Small intestine (tissue), 16 donors: ENCODE results near the gene LCE3E. TPM values are rescaled to one million over a fixed set of nuclear protein-coding genes. Genes with fewer than 3 reads are reported as not detected.
"Not testable (repeated sequence)": the region's sequence is repeated elsewhere in the genome, so short reads cannot be mapped to it uniquely, and the experiment has no call there.

ENCODE experiments used
- DNase-seq, 2 donors: peaks; one replicate each; pipeline versions ENCODE4 v3.0.0 to v3.0.0-alpha.2; 2013
- FAIRE-seq: peaks from 2 replicates; lab custom pipeline; 2012; peaks lifted over from hg19 to GRCh38; lab: Jason Lieb, UNC
- H3K27ac ChIP-seq, 3 donors: one replicate each; pipeline ENCODE4 v1.5.1; 2013; ENCODE audit warnings: low read length in 2 of 3, mild to moderate bottlenecking in 2 of 3, control low read depth in 1 of 3, inconsistent platforms in 1 of 3, low read depth in 1 of 3, moderate library complexity in 1 of 3
- H3K27me3 ChIP-seq, 3 donors: one replicate each; pipeline ENCODE4 v1.6.1; 2013; ENCODE audit warnings: low read length in 3 of 3, inconsistent platforms in 1 of 3; ENCODE audit not compliant: control insufficient read depth in 3 of 3, insufficient read depth in 3 of 3
- H3K36me3 ChIP-seq, 3 donors: one replicate each; pipeline ENCODE4 v1.6.1; 2013; ENCODE audit warnings: low read length in 3 of 3, inconsistent platforms in 1 of 3, low read depth in 1 of 3, mild to moderate bottlenecking in 1 of 3, moderate library complexity in 1 of 3; ENCODE audit not compliant: control insufficient read depth in 3 of 3, insufficient read depth in 2 of 3
- H3K4me1 ChIP-seq, 3 donors: one replicate each; pipeline ENCODE4 v1.6.1; 2013; ENCODE audit warnings: low read length in 2 of 3, inconsistent platforms in 1 of 3, low read depth in 1 of 3, mild to moderate bottlenecking in 1 of 3, moderate library complexity in 1 of 3; ENCODE audit not compliant: control insufficient read depth in 3 of 3, insufficient read depth in 2 of 3
- H3K4me3 ChIP-seq, 3 donors: one replicate each; pipeline ENCODE4 v1.5.1; 2013; ENCODE audit warnings: low read length in 3 of 3, control low read depth in 1 of 3, inconsistent platforms in 1 of 3, low read depth in 1 of 3, mild to moderate bottlenecking in 1 of 3, moderate library complexity in 1 of 3
- H3K9me3 ChIP-seq, 2 donors: one replicate each; pipeline ENCODE4 v1.6.1; 2013; ENCODE audit warnings: low read depth in 1 of 2, low read length in 1 of 2; ENCODE audit not compliant: control insufficient read depth in 2 of 2, insufficient read depth in 1 of 2
- WGBS, 3 donors: extraction: QIAGEN DNeasy Blood & Tissue Kit; methylation state at CpG; one replicate each; pipeline ENCODE4 v1.1.7; 2013; 5-methylcytosine and 5-hydroxymethylcytosine counted together
- long read RNA-seq, 10 donors: transcript quantifications; one replicate each; lab custom pipeline, GENCODE V29; 2026
- polyA plus RNA-seq, 4 donors: library from polyadenylated mRNA; stranded (reverse) in 3 of 4; unstranded in 1 of 4; fragments of 200-250 nt in 3 of 4; fragments of 120-200 nt in 1 of 4; gene quantifications; one replicate each; pipeline versions ENCODE4 v1.2.1 to v1.2.3, GENCODE V29; 2013
- donor health status: healthy with polysubstance abuse.
- donor health status: control.
- donor health status: control.
- donor health status: Bipolar disorder and iron deficiency.
- donor health status: healthy.

LCE3E gene, protein sequence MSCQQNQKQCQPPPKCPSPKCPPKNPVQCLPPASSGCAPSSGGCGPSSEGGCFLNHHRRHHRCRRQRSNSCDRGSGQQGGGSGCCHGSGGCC
- not detected for polyA plus RNA-seq
- long read RNA-seq, donor 1: 0 reads
- long read RNA-seq, donor 2: 0 reads
- long read RNA-seq, donor 3: 0 reads
- long read RNA-seq, donor 4: 0 reads
- long read RNA-seq, donor 5: 0 reads
- long read RNA-seq, donor 6: 0 reads
- long read RNA-seq, donor 7: 0 reads
- long read RNA-seq, donor 8: 0 reads
- long read RNA-seq, donor 9: 0 reads
- long read RNA-seq, donor 10: 0 reads

DNA sequence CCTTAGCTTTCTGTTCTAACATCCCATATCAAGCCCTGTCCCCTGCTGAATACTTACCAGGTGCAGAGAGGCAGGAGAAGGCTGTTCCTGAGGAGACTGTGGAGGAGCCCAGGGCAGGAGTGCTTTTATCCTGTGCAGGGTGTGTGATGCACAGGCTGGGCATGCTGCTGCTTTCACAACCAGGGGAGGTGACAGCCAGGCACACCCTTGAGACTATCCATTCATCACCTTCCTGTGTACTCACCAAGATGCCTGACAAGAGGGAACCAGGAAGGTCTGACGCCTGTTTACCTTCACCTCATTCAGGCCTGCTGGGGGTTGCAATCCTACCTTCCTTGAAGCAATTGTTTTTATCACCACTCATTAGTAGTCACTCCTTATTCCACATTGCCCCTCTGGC lies at the start of gene LCE3E:
TSS of gene LCE3E (minus strand) at position 100 of the 400 bp plus-strand sequence. CDS start 572 bp downstream, outside the sequence.
- DNase-seq (no peak), FAIRE-seq (no peak)
- Histone ChIP-seq H3K4me3 (no peak within 1 kb of the TSS), H3K27me3 (no peaks in the 10 kb centered on the region), H3K36me3 (no peaks in the 10 kb centered on the region), H3K4me1 (no peaks in the 10 kb centered on the region), H3K9me3 (no peaks in the 10 kb centered on the region), H3K27ac (no peak within 1 kb of the TSS)
- WGBS, 3 donors: 40 to 85% (median 70%) methylated on average over 1 of the region's 1 CpG

DNA sequence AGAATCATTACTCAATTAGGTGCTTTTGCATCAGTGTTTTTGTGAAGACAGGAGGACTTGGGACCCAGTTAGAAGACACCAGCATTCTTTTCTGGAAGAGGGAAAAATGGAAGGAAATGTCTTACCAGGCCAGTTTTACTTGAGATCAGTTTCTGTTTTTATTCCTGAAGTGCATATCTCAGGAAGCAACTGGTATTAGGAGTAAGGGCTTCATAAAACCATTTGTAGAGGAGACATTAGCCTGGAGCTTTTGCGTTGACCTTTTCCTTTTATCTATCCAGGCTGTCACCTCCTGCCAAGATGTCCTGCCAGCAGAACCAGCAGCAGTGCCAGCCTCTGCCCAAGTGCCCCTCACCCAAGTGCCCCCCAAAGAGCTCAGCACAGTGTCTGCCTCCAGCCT lies 46.9 kb upstream of the LCE3E start, which contains the start of gene LCE3B:
TSS of gene LCE3B (plus strand) at position 301 of the 400 bp plus-strand sequence. CDS start at position 301, 0 bp downstream.
- Histone ChIP-seq H3K9me3 (peaks cover 0 to under 1% of the 10 kb centered on the region in 2 donors), H3K4me1 (no peaks in the 10 kb centered on the region), H3K27ac (no peak within 1 kb of the TSS), H3K36me3 (no peaks in the 10 kb centered on the region), H3K27me3 (no peaks in the 10 kb centered on the region), H3K4me3 (no peak within 1 kb of the TSS)
- WGBS, 3 donors: 94 to 96% methylated on average over 1 of the region's 1 CpG; no CpG with 5 or more reads in 1 of the 3 donors
- no peak for FAIRE-seq
- no peak for DNase-seq

DNA sequence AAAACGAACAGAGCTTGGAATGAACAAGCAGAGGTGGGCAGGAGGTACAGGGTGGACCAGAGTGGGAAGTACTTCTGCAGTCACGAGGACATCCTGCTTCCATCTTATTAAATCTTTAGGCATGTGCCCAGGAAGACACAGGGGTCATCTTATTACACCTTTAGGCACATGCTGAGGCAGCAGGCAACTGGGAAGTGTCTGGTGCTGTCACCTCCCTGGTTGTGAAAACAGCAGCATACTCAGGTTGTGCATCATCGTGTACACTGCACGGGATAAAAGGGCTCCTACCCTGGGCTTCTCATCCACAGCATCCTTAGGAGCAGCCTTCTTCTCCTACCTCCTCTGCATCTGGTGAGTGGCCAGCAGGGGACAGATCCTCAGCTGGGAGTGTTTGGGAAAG lies 33.4 kb upstream of the LCE3E start, which contains the start of gene LCE3C:
TSS of gene LCE3C (plus strand) at position 301 of the 400 bp plus-strand sequence. CDS start 498 bp downstream, outside the sequence.
- no peak for DNase-seq
- no peaks in the 10 kb centered on the region for H3K36me3 ChIP-seq
- no peak within 1 kb of the TSS for H3K27ac ChIP-seq
- H3K4me3 ChIP-seq: no peak within 1 kb of the TSS
- no peaks in the 10 kb centered on the region for H3K4me1 ChIP-seq
- 68 to 70% methylated on average over 4 of the region's 4 CpGs; no CpG with 5 or more reads in 1 of the 3 donors for WGBS, 3 donors
- H3K9me3 ChIP-seq: peaks cover 0 to 4% of the 10 kb centered on the region in 2 donors
- H3K27me3 ChIP-seq: no peaks in the 10 kb centered on the region
- no peak for FAIRE-seq

DNA sequence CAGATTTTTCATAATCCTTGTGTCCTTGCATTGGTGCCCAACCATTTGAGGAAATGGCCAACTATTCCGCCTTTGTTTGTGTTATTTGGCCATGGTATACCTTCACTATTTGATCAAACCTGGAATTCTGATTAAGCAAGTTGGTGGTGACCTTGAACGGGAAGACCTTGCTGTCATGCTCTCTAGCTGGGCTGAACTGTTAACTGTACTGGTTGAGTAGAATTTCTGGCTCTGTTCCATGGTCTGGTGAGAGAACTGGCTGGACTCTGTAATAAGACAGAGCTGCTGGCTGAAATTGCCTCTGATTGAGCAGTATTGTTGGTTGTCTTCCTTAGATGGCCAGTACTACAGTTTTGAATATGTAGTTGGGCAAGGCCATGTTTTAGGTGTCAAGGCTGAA lies 30.4 kb upstream of the LCE3E start:
- WGBS, 3 donors: 87 to 89% methylated on average over 2 of the region's 2 CpGs; no CpG with 5 or more reads in 1 of the 3 donors
- no peak for DNase-seq
- Histone ChIP-seq H3K27ac (no peak overlapping the region), H3K4me3 (no peak overlapping the region), H3K4me1 (no peaks in the 10 kb centered on the region), H3K36me3 (no peaks in the 10 kb centered on the region), H3K9me3 (peaks cover 0 to 4% of the 10 kb centered on the region in 2 donors), H3K27me3 (no peaks in the 10 kb centered on the region)
- FAIRE-seq: no peak

DNA sequence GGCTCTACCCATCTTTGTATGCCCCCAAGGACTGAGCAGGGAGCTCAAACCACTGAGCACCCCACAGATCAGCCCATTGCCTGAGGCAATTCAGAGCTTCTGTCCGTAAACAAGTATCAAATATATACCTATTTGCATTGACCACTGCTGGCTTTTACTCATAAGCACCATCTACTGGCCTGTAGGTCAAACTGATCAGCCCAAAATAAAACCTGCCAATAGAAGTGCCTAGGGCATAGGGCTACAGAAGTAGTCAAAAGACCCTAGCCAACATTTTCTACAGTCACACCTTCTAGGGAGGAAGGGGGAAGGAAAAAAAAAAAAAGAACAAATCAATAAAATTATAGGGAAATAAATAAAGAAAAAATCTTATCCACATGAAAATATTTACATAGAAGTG lies 19.0 kb upstream of the LCE3E start:
- H3K9me3 ChIP-seq: no peaks in the 10 kb centered on the region
- 32 to 50% methylated on average over 1 of the region's 1 CpG; no CpG with 5 or more reads in 1 of the 3 donors for WGBS, 3 donors
- FAIRE-seq (no peak), DNase-seq (no peak)
- H3K27me3 ChIP-seq: no peaks in the 10 kb centered on the region
- no peaks in the 10 kb centered on the region for H3K4me1 ChIP-seq
- H3K27ac ChIP-seq: no peak overlapping the region
- no peak overlapping the region for H3K4me3 ChIP-seq
- H3K36me3 ChIP-seq: no peaks in the 10 kb centered on the region

DNA sequence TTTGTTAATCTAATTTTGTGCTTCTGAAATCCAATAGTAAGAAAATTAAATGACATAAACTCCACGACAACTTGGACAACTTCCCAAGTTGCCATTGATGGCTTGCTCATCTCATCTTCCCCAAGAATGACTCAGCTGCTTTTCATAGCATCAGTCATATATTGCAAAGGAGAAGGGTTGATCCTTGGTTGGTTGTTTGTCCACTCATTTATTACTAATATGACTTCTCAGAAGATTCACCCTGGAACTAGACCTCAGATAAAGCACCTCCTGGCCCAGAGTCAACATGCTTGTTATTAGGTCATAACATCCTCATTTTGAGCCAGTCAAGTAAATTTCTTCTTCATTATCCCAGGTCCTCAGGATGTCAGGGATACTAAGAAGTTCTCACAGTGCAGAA lies 16.1 kb upstream of the LCE3E start:
- Histone ChIP-seq H3K9me3 (no peaks in the 10 kb centered on the region), H3K4me3 (no peak overlapping the region), H3K27me3 (no peaks in the 10 kb centered on the region), H3K4me1 (no peaks in the 10 kb centered on the region), H3K27ac (no peak overlapping the region), H3K36me3 (no peaks in the 10 kb centered on the region)
- WGBS, 3 donors: 63 to 71% (median 64%) methylated on average over 1 of the region's 1 CpG
- no peak for DNase-seq
- FAIRE-seq: no peak

DNA sequence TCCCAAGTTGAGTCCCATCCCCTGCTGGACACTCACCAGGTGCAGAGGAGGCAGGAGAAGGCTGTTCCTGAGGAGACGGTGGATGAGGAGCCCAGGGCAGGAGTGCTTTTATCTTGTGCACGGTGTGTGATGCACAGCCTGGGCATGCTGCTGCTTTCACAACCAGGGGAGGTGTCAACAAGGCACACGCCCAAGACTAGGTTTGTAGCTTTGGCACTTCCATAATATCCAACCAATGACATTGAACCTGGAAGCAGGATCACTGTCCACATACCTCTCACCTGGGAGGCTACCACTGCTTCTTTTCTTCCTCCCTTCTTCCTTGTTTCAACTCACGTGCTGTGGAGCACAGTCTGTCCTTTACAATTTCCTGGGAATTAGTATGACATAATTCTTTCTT lies 13.9 kb upstream of the LCE3E start, which contains the start of gene LCE3D:
TSS of gene LCE3D (minus strand) at position 84 of the 400 bp plus-strand sequence. CDS start 580 bp downstream, outside the sequence.
- no peak within 1 kb of the TSS for H3K4me3 ChIP-seq
- 60 to 73% (median 70%) methylated on average over 4 of the region's 4 CpGs for WGBS, 3 donors
- DNase-seq (no peak), FAIRE-seq (no peak)
- H3K27me3 ChIP-seq: no peaks in the 10 kb centered on the region
- no peaks in the 10 kb centered on the region for H3K4me1 ChIP-seq
- no peak within 1 kb of the TSS for H3K27ac ChIP-seq
- no peaks in the 10 kb centered on the region for H3K9me3 ChIP-seq
- H3K36me3 ChIP-seq: no peaks in the 10 kb centered on the region

DNA sequence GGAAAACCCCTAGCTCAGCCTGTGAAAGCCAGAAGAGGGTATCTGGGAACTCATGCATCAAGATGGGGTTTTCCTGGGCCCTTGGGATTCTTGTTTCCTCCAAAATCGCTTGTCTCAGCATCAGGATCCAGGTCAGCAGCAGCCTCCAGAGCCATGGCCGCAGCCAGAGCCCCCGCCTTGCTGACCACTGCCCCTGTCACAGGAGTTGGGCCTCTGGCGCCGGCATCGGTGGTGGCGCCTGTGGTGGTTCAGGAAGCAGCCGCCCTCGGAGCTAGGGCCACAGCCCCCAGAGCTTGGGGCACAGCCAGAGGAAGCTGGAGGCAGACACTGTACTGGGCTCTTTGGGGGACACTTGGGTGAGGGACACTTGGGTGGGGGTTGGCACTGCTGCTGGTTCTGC lies 12.9 kb upstream of the LCE3E start:
- not testable (repeated sequence) for H3K4me3 ChIP-seq, DNase-seq, H3K4me1 ChIP-seq, H3K27me3 ChIP-seq, H3K27ac ChIP-seq, H3K36me3 ChIP-seq, FAIRE-seq, H3K9me3 ChIP-seq
- WGBS, 3 donors: 75 to 90% (median 87%) methylated on average over 8 to 9 of the region's 9 CpGs
